Activated T-helper 1 cell treated with anti-CD3 and anti-CD28 coated beads, Interleukin-12 subunit alpha, Interleukin-12 subunit beta, Interleukin-2, Interleukin-4 antibody, amounts not matched to agents 30 ng/mL and 10 ng/mL and 1 ng/mL, durations not matched to agents 14 hours and 24 hours and 36 hours (primary cell): Measurements from ENCODE around the gene VWA1. TPM values are rescaled to one million over a fixed set of nuclear protein-coding genes. Genes with fewer than 3 reads are reported as not detected.
"Not testable (repeated sequence)": the region's sequence is repeated elsewhere in the genome, so short reads cannot be mapped to it uniquely, and the experiment has no call there.

Experiments used
- DNase-seq: peaks from one replicate; pipeline ENCODE4 v3.0.0; 2021; ENCODE audit warnings: low spot score
- H3K27ac Mint-ChIP-seq: one replicate; pipeline ENCODE4 v1.8.0; 2021; ENCODE audit warnings: mild to moderate bottlenecking, mixed read lengths
- H3K27me3 Mint-ChIP-seq: one replicate; pipeline ENCODE4 v1.8.0; 2022; ENCODE audit warnings: mild to moderate bottlenecking, moderate library complexity, mixed read lengths; ENCODE audit not compliant: insufficient read depth
- H3K36me3 Mint-ChIP-seq: one replicate; pipeline ENCODE4 v1.8.0; 2021; ENCODE audit warnings: low read depth, mixed read lengths
- H3K4me1 Mint-ChIP-seq: one replicate; pipeline ENCODE4 v1.8.0; 2021; ENCODE audit warnings: low read depth, mixed read lengths
- H3K4me3 Mint-ChIP-seq: one replicate; pipeline ENCODE4 v1.8.0; 2021; ENCODE audit warnings: mild to moderate bottlenecking, moderate library complexity, mixed read lengths
- H3K9me3 Mint-ChIP-seq: one replicate; pipeline ENCODE4 v1.8.0; 2021; ENCODE audit warnings: mixed read lengths
- intact Hi-C: fragments of 100-400 bp; cut with micrococcal nuclease; formaldehyde crosslinking; loops from one replicate; pipeline ENCODE4 v1.15.1; 2024
- total RNA-seq: library from RNA; stranded (reverse); gene quantifications from 2 replicates; pipeline ENCODE4 v1.2.3, GENCODE V29; 2022

VWA1 gene
- total RNA-seq, 1 donor from 2014 or later: 5.5 TPM

DNA sequence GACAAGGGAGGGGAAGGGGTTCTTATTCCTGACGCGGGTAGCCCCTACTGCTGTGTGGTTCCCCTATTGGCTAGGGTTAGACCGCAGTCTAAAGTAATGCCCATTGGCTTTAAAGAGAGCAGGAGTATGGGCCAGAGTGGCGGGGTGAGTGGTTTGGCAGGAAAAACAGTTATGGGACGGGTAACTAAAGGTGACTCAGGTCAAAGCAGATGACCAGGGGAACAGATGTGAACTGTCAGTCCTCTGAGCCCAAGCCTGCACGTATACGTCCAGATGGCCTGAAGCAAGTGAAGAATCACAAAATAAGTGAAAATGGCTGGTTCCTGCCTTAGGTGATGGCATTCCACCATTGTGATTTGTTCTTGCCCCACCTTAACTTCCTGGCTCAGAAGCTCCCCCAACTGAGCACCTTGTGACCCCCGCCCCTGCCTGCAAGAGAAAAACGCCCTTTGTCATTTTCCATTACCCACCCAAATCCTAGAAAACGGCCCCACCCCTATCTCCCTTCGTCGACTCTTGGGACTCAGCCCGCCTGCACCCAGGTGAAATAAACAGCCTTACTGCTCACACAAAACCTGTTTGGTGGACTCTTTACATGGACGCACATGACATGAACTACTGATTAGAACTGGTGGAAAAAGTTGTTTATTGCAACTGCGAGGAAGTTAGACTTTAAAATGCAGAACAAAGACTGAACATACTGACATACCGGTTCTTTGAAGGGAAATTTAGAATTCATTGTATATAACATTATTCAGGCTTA is 35.3 kb downstream of the VWA1 start:
- Mint-ChIP-seq H3K9me3 (no peaks in the 10 kb centered on the region), H3K4me1 (peaks cover 10% of the 10 kb centered on the region)
- intact Hi-C loops: loop anchor here (1.0 to 2.0 kb wide), 7 partner anchors 34 to 188 kb away; partner anchors contain the start of genes AURKAIP1, CCNL2, CDK11B and MIB2

DNA sequence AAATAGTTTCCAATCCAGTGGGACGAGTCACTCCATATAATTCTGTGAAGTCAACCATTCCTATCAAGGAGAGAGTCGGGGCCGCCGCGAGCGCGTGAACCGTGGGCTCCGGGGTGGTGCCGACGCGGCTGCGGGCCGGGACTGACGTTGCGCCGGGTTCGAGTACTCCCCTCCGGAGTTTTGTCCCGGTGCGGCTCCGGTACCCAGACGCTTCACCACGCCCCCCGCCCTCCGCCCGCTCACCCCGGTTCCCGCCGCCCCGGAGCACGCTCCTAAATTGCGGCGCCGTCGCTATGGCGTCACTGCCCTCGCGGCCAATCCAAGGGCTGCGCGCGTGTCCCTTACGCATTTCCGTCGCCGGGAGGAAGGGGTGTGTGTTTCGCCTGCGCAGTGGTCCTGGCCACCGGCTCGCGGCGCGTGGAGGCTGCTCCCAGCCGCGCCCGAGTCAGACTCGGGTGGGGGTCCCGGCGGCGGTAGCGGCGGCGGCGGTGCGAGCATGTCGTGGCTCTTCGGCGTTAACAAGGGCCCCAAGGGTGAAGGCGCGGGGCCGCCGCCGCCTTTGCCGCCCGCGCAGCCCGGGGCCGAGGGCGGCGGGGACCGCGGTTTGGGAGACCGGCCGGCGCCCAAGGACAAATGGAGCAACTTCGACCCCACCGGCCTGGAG is 36.0 kb downstream of the VWA1 start, which contains the start of gene ATAD3B:
Gene ATAD3B, plus strand, starts transcription at position 377 of the 664 bp plus-strand sequence. Its CDS starts 120 bp downstream, at position 497.
- Mint-ChIP-seq H3K4me1 (peaks cover 10% of the 10 kb centered on the region), H3K36me3 (peaks cover 2% of the 10 kb centered on the region)
- intact Hi-C loops: loop anchor here (1.0 to 2.0 kb wide), 7 partner anchors 33 to 188 kb away; partner anchors contain the start of genes AURKAIP1, CCNL2, CDK11B and MIB2

More for the DNA sequence above, 35.3 kb downstream of the VWA1 start:
- Mint-ChIP-seq H3K27ac (peak overlapping the region; percentile 86), H3K4me3 (peak overlapping the region; percentile 88), H3K27me3 (no peaks in the 10 kb centered on the region), H3K36me3 (peaks cover 2% of the 10 kb centered on the region)
- DNase-seq: no peak

DNA sequence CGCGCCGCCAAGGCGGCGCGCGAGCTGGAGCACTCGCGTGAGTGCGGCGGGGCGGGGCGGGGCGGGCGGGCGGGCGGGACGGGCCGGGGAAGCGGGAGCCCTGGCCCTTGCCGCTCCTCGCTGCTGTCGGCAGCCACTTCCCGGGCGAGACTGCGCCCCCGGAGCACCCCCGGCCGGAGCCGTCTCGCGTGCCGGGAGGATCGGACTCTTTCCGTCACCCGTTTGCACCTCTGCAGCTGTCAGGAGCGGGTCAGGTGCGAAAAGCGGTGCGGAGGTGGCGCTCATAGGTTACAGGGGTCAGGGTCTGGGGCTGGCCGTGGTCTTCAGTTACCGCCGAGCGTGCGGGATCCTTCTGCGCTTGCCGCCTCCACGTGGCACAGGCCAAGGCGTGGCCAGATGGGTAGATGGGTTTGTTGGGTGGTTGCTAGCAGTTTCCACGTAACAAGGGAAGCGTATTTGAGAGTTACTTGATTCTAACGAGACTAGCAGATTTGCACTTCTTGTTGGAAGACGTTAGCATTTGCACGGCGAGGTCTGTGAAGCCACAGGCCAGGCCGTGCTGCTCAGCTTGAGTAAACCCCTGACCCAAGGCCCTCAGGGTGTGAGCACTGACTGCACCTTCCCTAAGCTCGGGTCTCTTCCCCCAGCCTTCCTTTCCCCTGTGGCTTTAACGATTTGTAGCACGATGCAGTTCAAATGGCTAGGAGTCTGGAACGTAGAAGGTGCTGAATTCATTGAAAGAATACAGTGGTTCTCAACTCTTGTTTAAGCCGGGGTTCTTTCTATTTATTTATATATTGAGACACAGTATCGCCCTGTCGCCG is 36.8 kb downstream of the VWA1 start:
- Mint-ChIP-seq H3K4me3 (peak overlapping the region; percentile 84), H3K27ac (peak overlapping the region; percentile 44), H3K4me1 (peaks cover 10% of the 10 kb centered on the region)
- H3K27me3 Mint-ChIP-seq, H3K9me3 Mint-ChIP-seq, H3K36me3 Mint-ChIP-seq, intact Hi-C loops: not testable (repeated sequence)
- peak; percentile 6 for DNase-seq

More for the DNA sequence above, 36.0 kb downstream of the VWA1 start, which contains the start of gene ATAD3B:
- Mint-ChIP-seq H3K27ac (peak within 1 kb of the TSS; percentile 86), H3K27me3 (no peaks in the 10 kb centered on the region), H3K4me3 (peak within 1 kb of the TSS; percentile 88), H3K9me3 (no peaks in the 10 kb centered on the region)
- peak; percentile 92 for DNase-seq

DNA sequence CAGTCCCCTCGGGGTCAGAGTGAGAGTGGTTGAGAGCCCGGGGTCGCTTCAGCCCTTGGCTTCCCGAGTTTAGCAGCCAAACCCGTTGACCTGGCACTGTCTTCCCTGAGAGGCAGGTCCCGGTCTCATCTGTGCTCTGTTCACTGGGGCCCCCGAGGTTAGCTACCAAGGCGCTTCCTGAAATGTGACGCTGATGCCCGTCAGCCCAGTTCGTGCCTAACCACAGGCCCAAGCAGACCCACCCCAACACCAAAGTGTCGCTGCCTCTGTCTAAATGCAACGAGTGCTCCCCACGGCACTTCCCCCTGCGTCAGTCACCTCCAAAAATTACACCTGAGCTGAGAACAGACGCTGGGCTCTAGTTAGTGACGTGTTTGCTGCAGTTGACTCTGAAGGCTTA is 40.5 kb downstream of the VWA1 start:
- H3K4me1 Mint-ChIP-seq, H3K27me3 Mint-ChIP-seq, H3K27ac Mint-ChIP-seq, H3K9me3 Mint-ChIP-seq, DNase-seq, H3K4me3 Mint-ChIP-seq, intact Hi-C loops: not testable (repeated sequence)
- peaks cover 14% of the 10 kb centered on the region for H3K36me3 Mint-ChIP-seq

DNA sequence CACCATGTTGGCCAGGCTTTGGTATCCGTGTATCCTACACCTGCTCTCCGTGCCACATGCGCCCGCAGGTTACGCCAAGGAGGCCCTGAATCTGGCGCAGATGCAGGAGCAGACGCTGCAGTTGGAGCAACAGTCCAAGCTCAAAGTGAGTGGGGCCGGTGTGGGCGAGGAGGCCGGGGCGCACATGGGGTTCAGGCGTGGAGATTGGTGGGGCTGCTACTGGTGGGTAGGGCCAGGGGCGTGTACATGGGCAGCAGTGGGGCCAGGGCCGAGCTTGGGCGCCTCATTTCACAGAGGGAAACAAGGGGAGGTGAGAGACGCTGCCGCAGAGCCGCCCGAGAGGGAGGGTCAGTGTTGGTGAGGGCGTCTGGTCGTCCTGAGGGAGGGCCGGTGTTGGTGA is 41.7 kb downstream of the VWA1 start:
- Mint-ChIP-seq H3K27me3 (no peaks in the 10 kb centered on the region), H3K27ac (no peak overlapping the region), H3K9me3 (no peaks in the 10 kb centered on the region), H3K4me1 (no peaks in the 10 kb centered on the region), H3K36me3 (peaks cover 17% of the 10 kb centered on the region), H3K4me3 (no peak overlapping the region)
- intact Hi-C loops: no loop called here
- no peak for DNase-seq

DNA sequence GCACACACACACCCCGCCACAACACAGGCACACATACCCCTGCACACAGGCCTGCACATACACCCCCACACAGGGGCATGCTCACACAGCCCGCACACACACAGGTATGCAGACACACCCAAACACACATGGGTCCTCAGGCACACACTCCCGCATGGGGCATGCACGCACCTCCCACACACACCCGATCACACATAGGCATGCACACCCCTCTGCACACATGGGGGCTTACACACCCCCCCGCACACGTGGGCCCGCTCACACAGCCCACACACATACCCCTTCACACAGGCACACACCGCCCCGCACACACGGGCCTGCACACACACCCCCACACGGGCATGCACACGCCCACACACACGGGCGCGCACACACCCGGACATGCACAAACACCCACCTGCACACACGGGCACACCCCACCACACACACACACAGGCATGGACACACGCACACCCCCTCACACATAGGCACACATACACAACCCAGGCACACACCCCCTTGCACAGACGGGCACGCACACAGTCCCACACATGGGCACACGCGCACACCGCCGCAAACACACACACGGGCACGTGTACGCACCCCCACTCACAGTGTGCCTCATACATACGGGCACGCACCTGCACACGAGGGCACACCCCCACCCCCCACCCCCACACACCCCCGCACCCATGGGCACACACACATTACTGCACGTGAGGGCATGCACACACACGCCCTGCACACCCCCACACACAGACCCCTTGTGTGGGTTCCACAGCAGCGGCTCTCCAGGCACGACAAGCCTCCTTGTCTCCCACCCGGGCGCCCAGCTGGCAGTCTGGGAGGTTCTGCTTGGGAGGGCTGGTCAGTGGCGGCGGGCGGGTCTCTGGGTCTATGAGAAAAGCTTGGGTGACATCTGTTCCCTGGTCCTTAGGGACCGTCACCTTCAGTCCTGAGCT is 44.3 kb downstream of the VWA1 start:
- no peak overlapping the region for H3K27ac Mint-ChIP-seq
- H3K27me3 Mint-ChIP-seq: no peaks in the 10 kb centered on the region
- H3K4me1 Mint-ChIP-seq: no peaks in the 10 kb centered on the region
- H3K9me3 Mint-ChIP-seq: no peaks in the 10 kb centered on the region
- no peak for DNase-seq
- H3K4me3 Mint-ChIP-seq: no peak overlapping the region
- intact Hi-C loops: no loop called here
- peaks cover 22% of the 10 kb centered on the region for H3K36me3 Mint-ChIP-seq

DNA sequence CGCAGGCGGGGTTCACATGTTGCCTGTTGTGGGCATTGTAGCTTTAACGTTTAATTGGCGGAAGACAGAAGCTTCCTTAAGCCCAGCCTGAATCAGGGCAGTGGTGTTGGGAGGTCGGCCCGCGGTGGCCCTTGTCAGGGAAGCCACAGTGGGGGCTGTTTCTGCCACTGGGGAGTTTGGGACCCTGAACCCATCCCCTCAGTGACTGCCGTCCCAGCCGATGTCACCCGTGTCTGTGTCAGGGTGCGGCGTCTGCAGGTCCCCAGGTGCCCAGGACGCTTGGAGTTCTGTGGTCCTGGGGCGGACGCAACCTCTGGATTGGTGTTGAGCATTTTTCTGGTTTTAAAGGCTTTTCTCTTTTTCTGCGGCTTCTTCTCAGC is 45.0 kb downstream of the VWA1 start:
- H3K4me1 Mint-ChIP-seq, H3K4me3 Mint-ChIP-seq, DNase-seq, intact Hi-C loops, H3K27me3 Mint-ChIP-seq, H3K9me3 Mint-ChIP-seq, H3K27ac Mint-ChIP-seq: not testable (repeated sequence)
- H3K36me3 Mint-ChIP-seq: peaks cover 21% of the 10 kb centered on the region

DNA sequence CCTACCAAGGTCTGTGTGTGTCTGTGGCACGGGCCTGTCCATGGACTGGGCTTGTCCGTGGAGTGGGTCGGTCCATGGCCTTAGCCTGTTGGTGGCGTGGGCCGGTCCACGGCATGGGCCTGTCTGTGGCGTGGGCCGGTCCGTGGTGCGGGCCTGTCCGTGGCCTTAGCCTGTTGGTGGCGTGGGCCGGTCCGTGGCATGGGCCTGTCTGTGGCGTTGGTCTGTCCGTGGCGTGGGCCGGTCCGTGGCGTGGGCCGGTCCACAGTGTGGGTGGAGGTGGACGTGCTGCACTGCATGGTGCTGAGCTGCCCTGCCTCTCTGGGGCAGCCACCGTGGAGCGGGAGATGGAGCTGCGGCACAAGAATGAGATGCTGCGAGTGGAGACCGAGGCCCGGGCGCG is 46.3 kb downstream of the VWA1 start:
- H3K4me3 Mint-ChIP-seq, intact Hi-C loops, DNase-seq, H3K27me3 Mint-ChIP-seq, H3K27ac Mint-ChIP-seq, H3K9me3 Mint-ChIP-seq, H3K4me1 Mint-ChIP-seq: not testable (repeated sequence)
- H3K36me3 Mint-ChIP-seq: peaks cover 21% of the 10 kb centered on the region

DNA sequence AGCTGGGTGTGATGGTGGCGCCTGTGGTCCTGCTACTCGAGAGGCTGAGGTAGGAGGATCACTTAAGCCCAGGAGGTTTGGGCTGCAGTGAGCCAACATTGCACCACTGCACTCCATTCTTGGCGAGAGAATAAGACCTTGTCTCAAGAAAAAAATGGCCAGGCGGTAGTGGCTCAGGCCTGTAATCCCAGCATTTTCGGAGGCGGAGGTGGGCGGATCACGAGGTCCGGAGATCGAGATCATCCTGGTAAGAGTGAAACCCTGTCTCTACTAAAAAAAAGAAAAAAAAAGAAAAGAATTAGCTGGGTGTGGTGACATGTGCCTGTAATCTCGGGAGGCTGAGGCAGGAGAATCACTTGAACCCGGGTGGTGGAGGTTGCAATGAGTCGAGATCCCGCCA is 47.4 kb downstream of the VWA1 start:
- no peak for DNase-seq
- Mint-ChIP-seq H3K9me3 (no peaks in the 10 kb centered on the region), H3K27ac (no peak overlapping the region), H3K27me3 (no peaks in the 10 kb centered on the region), H3K4me3 (no peak overlapping the region), H3K36me3 (peaks cover 20% of the 10 kb centered on the region), H3K4me1 (no peaks in the 10 kb centered on the region)
- intact Hi-C loops: no loop called here

DNA sequence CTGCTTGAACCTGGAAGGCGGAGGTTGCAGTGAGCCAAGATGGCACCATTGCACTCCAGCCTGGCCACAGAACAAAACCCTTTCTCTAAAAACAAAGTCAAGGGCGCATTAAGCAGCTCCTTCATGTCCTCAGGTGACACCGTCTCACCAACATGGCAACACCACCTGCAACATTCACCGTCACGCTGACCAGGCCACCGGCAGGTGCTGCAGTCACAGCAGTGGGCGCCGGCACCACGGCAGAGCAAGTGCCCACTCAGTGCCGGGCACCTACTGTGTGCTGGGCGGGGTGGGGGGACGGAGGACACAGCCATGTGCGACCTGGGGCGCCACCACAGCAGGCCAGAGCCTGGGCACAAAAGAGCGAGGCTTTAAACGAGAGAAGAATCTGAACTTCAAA is 48.2 kb downstream of the VWA1 start:
- no peaks in the 10 kb centered on the region for H3K4me1 Mint-ChIP-seq
- H3K36me3 Mint-ChIP-seq: peaks cover 20% of the 10 kb centered on the region
- no peaks in the 10 kb centered on the region for H3K9me3 Mint-ChIP-seq
- no peaks in the 10 kb centered on the region for H3K27me3 Mint-ChIP-seq
- no peak overlapping the region for H3K27ac Mint-ChIP-seq
- no peak overlapping the region for H3K4me3 Mint-ChIP-seq
- intact Hi-C loops: no loop called here
- DNase-seq: no peak

DNA sequence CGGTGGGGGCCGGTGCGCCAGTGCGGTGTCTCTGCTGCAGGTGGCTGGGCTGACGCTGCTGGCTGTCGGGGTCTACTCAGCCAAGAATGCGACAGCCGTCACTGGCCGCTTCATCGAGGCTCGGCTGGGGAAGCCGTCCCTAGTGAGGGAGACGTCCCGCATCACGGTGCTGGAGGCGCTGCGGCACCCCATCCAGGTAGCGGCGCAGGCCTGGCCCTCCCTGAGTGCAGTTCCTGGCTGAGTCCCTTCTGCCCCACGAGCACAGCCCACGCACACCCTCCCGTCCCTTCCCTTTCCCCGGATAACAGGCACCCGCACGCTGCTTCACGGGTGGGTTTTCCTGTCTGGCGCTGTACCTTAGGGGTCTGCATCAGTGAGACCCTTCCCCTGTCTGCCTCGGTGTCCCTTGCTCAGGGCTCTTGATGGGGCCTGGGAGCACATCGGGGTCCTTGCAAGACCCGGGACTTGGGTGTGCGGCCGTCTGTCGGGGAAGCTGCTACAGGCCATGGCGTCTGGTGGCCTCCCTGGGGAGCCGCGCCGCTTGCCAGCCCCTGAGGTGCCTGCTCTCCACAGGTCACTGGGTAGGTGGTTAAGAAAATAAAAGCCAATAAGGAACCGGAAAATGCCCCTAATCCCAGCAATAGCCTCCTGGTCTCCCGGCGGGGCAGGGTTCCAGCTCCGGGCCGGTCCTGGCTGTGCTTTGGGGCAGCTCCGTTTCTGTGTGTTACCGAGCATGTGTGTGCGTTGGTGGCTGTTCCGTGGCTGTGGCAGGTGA is 49.7 kb downstream of the VWA1 start:
- intact Hi-C loops, H3K27ac Mint-ChIP-seq, H3K27me3 Mint-ChIP-seq, H3K9me3 Mint-ChIP-seq, H3K4me3 Mint-ChIP-seq, DNase-seq, H3K4me1 Mint-ChIP-seq: not testable (repeated sequence)
- H3K36me3 Mint-ChIP-seq: peaks cover 17% of the 10 kb centered on the region
